H1 (cell line): Measurements from ENCODE around the gene GMEB1. TPM values are rescaled to one million over a fixed set of nuclear protein-coding genes. Genes with fewer than 3 reads are reported as not detected.
"Not testable (repeated sequence)": the region's sequence is repeated elsewhere in the genome, so short reads cannot be mapped to it uniquely, and the experiment has no call there.

Experiments used
- CTCF ChIA-PET: fragments of 300-600 bp; sonication (Branson Sonifier 250); formaldehyde crosslinking; loops from one replicate; lab custom pipeline; 2021; ENCODE audit not compliant: partially characterized antibody; lab: Charles Lee
- POLR2A ChIA-PET: fragments of 300-600 bp; sonication (Branson Sonifier 250); formaldehyde crosslinking; loops from one replicate; lab custom pipeline; 2021; ENCODE audit warnings: inconsistent platforms; ENCODE audit not compliant: partially characterized antibody; lab: Charles Lee
- DNase-seq, 2 experiments: peaks; one replicate each; pipeline versions ENCODE4 v3.0.0 to v3.0.0-alpha.2; 2010 to 2022; ENCODE audit warnings: low spot score in 2 of 2, low read depth in 1 of 2, mixed read lengths in 1 of 2
- FAIRE-seq: peaks from 2 replicates; lab custom pipeline; 2011; peaks lifted over from hg19 to GRCh38; lab: Jason Lieb, UNC
- H2AFZ ChIP-seq: 2 replicates; pipeline ENCODE4 v1.8.1; 2012; ENCODE audit warnings: low read length, inconsistent platforms
- H2AK5ac ChIP-seq: 2 replicates; pipeline ENCODE4 v1.6.1; 2013; ENCODE audit warnings: low read depth, low read length
- H2BK120ac ChIP-seq: replicated peaks from 2 replicates; pipeline ENCODE3; 2013; ENCODE audit warnings: low read depth, low read length, inconsistent platforms
- H2BK12ac ChIP-seq: 2 replicates; pipeline ENCODE4 v1.6.1; 2013; ENCODE audit warnings: low read depth, low read length
- H2BK15ac ChIP-seq: 2 replicates; pipeline ENCODE4 v1.6.1; 2013; ENCODE audit warnings: low read length
- H2BK20ac ChIP-seq: 2 replicates; pipeline ENCODE4 v1.6.1; 2013; ENCODE audit warnings: low read length
- H2BK5ac ChIP-seq: 2 replicates; pipeline ENCODE4 v1.6.1; 2013; ENCODE audit warnings: low read depth, low read length
- H3K14ac ChIP-seq: 2 replicates; pipeline ENCODE4 v1.6.1; 2013; ENCODE audit warnings: inconsistent platforms; ENCODE audit not compliant: insufficient read length
- H3K18ac ChIP-seq: 2 replicates; pipeline ENCODE4 v1.6.1; 2013; ENCODE audit warnings: low read length; ENCODE audit errors: extremely low read depth
- H3K23ac ChIP-seq: 2 replicates; pipeline ENCODE4 v1.6.1; 2013; ENCODE audit warnings: inconsistent platforms; ENCODE audit not compliant: insufficient read length
- H3K23me2 ChIP-seq: 2 replicates; pipeline ENCODE4 v1.6.1; 2013; ENCODE audit warnings: low read depth, low read length
- H3K27ac ChIP-seq: 2 replicates; pipeline ENCODE4 v1.6.1; 2011; ENCODE audit warnings: low read depth, low read length, inconsistent platforms
- H3K27me3 ChIP-seq, 4 experiments: replicated peaks in 1 of 4; 1 replicate in 1 of 4; 2 replicates in 3 of 4; pipeline versions ENCODE4 v1.6.1 to v1.8.1; 2011 to 2013; ENCODE audit warnings: low read length in 3 of 4, mild to moderate bottlenecking in 3 of 4, inconsistent platforms in 2 of 4, mixed read lengths in 2 of 4, moderate library complexity in 1 of 4; ENCODE audit not compliant: control insufficient read depth in 3 of 4, insufficient read depth in 3 of 4; ENCODE audit errors: extremely low read depth in 1 of 4
- H3K36me3 ChIP-seq, 4 experiments: 2 replicates each; pipeline versions ENCODE4 v1.6.1 to v1.8.1; 2011 to 2013; ENCODE audit warnings: mild to moderate bottlenecking in 4 of 4, low read length in 3 of 4, moderate library complexity in 2 of 4, control low read depth in 1 of 4, inconsistent platforms in 1 of 4; ENCODE audit not compliant: insufficient read depth in 4 of 4, control insufficient read depth in 2 of 4
- H3K4ac ChIP-seq: replicated peaks from 2 replicates; pipeline ENCODE3; 2013; ENCODE audit warnings: low read length, low read depth, mixed read lengths, inconsistent platforms; ENCODE audit not compliant: insufficient read length
- H3K4me1 ChIP-seq, 4 experiments: replicated peaks in 1 of 4; 1 replicate in 1 of 4; 2 replicates in 3 of 4; pipeline versions ENCODE4 v1.6.1 to v1.8.1; 2011 to 2013; ENCODE audit warnings: low read length in 3 of 4, inconsistent platforms in 2 of 4, mixed read lengths in 1 of 4; ENCODE audit not compliant: insufficient read depth in 4 of 4, control insufficient read depth in 3 of 4
- H3K4me2 ChIP-seq, 2 experiments: 2 replicates each; pipeline versions ENCODE4 v1.6.1 to v1.8.1; 2011 to 2013; ENCODE audit warnings: low read depth in 2 of 2, low read length in 2 of 2, control low read depth in 1 of 2, inconsistent platforms in 1 of 2, mild to moderate bottlenecking in 1 of 2; ENCODE audit not compliant: insufficient read depth in 1 of 2
- H3K4me3 ChIP-seq, 4 experiments: fragments of 200-600, 300-600 bp in 1 of 4; sonication (generic), shearing (Covaris generic), sonication (Bioruptor Twin) in 1 of 4; 2 replicates each; pipeline versions ENCODE4 v1.5.1 to v1.8.1; 2011 to 2016; ENCODE audit warnings: low read length in 4 of 4, low read depth in 3 of 4, control low read depth in 2 of 4, inconsistent platforms in 2 of 4, mild to moderate bottlenecking in 2 of 4, mixed read lengths in 1 of 4, moderate library complexity in 1 of 4; ENCODE audit not compliant: insufficient read depth in 2 of 4; ENCODE audit errors: extremely low read depth in 1 of 4
- H3K56ac ChIP-seq: replicated peaks from 2 replicates; pipeline ENCODE3; 2013; ENCODE audit warnings: low read depth, mild to moderate bottlenecking, mixed read lengths, low read length, inconsistent platforms; ENCODE audit not compliant: insufficient read length
- H3K79me1 ChIP-seq: 2 replicates; pipeline ENCODE4 v1.6.1; 2013; ENCODE audit warnings: low read depth, low read length, control low read depth
- H3K79me2 ChIP-seq, 2 experiments: 2 replicates each; pipeline versions ENCODE4 v1.6.1 to v1.8.1; 2012 to 2013; ENCODE audit warnings: low read length in 2 of 2, mild to moderate bottlenecking in 2 of 2, inconsistent platforms in 1 of 2; ENCODE audit not compliant: insufficient read depth in 2 of 2, control insufficient read depth in 1 of 2
- H3K9ac ChIP-seq, 4 experiments: replicated peaks in 1 of 4; 1 replicate in 1 of 4; 2 replicates in 3 of 4; pipeline versions ENCODE4 v1.6.1 to v1.8.1; 2011 to 2013; ENCODE audit warnings: low read depth in 3 of 4, low read length in 3 of 4, control low read depth in 2 of 4, mild to moderate bottlenecking in 2 of 4, moderate library complexity in 2 of 4, inconsistent platforms in 1 of 4; ENCODE audit errors: extremely low read depth in 1 of 4
- H3K9me3 ChIP-seq, 2 experiments: 2 replicates each; pipeline versions ENCODE4 v1.6.1 to v1.8.1; 2012 to 2013; ENCODE audit warnings: mild to moderate bottlenecking in 2 of 2, moderate library complexity in 2 of 2, control low read depth in 1 of 2, inconsistent platforms in 1 of 2, low read depth in 1 of 2, low read length in 1 of 2, mixed read lengths in 1 of 2; ENCODE audit not compliant: insufficient read depth in 2 of 2
- H4K20me1 ChIP-seq, 2 experiments: replicated peaks in 1 of 2; 2 replicates each; pipeline versions ENCODE3 to v1.8.1; 2011 to 2013; ENCODE audit warnings: inconsistent platforms in 2 of 2, low read length in 2 of 2, mild to moderate bottlenecking in 1 of 2; ENCODE audit not compliant: insufficient read depth in 2 of 2, control insufficient read depth in 1 of 2
- H4K5ac ChIP-seq: 2 replicates; pipeline ENCODE4 v1.6.1; 2013; ENCODE audit warnings: low read length, low read depth, mixed read lengths, inconsistent platforms; ENCODE audit not compliant: insufficient read length
- H4K8ac ChIP-seq: 2 replicates; pipeline ENCODE4 v1.8.0; 2013; ENCODE audit warnings: mild to moderate bottlenecking, moderate library complexity, low read length, inconsistent platforms; ENCODE audit not compliant: insufficient read depth; ENCODE audit errors: extremely low read depth
- H4K91ac ChIP-seq: replicated peaks from 2 replicates; pipeline ENCODE3; 2013; ENCODE audit warnings: low read length, mixed read lengths, inconsistent platforms; ENCODE audit not compliant: insufficient read length
- whole genome bisulfite sequencing, 2 experiments: shearing (Covaris generic) in 1 of 2; methylation state at CpG; one replicate each; pipeline versions ENCODE4 v1.1.6 to v1.1.7; 2013 to 2015; ENCODE audit warnings: low lambda C conversion rate in 2 of 2, mixed read lengths in 2 of 2, inconsistent platforms in 1 of 2, low coverage in 1 of 2, missing lambda C conversion rate in 1 of 2; ENCODE audit not compliant: insufficient replicate concordance in 2 of 2, insufficient coverage in 1 of 2, insufficient read length in 1 of 2; ENCODE audit errors: extremely low coverage in 1 of 2, missing lambda C conversion rate in 1 of 2; 5-methylcytosine and 5-hydroxymethylcytosine counted together
- polyA plus RNA-seq, 7 experiments: library from polyadenylated mRNA; depleted of rRNA in 3 of 7; stranded (reverse) in 5 of 7; unstranded in 2 of 7; fragments of >200 nt in 5 of 7; fragments of 200-250 nt in 2 of 7; gene quantifications; 1 replicate in 5 of 7; 2 replicates in 1 of 7; 4 replicates in 1 of 7; pipeline versions ENCODE4 v1.2.1 to v1.2.3, GENCODE V29; 2011 to 2013; ENCODE audit warnings: missing spikeins in 2 of 7, mixed read lengths in 2 of 7
- total RNA-seq: library from RNA; stranded (reverse); fragmentation: NEBNext Ultra II Directional; extraction: Animal tissue kit (Norgen Biotek cat#: 25700); gene quantifications from 2 replicates; pipeline ENCODE4 v1.2.1, GENCODE V29; 2021

GMEB1 gene
- total and polyA plus RNA-seq, 2 of the 8 experiments (the other 6 are each of a cell fraction or from before 2014, with no cell fraction given), result 13.3 to 26.2 TPM

GRCh38 chr1:28655448-28656311, 12.9 kb upstream of the GMEB1 start:
- not testable (repeated sequence) for H3K79me2 ChIP-seq, DNase-seq, H2AFZ ChIP-seq, H3K4ac ChIP-seq, H3K79me1 ChIP-seq, FAIRE-seq, H3K36me3 ChIP-seq, H3K27me3 ChIP-seq, H2BK20ac ChIP-seq, H3K27ac ChIP-seq, H3K56ac ChIP-seq, H2BK12ac ChIP-seq, H2BK15ac ChIP-seq, H3K4me2 ChIP-seq, H3K23ac ChIP-seq, H4K5ac ChIP-seq, H3K4me3 ChIP-seq, H4K20me1 ChIP-seq, H3K14ac ChIP-seq, H2AK5ac ChIP-seq, H3K9me3 ChIP-seq, H3K23me2 ChIP-seq, H3K18ac ChIP-seq, H2BK5ac ChIP-seq, H4K91ac ChIP-seq, H3K9ac ChIP-seq, H2BK120ac ChIP-seq, H4K8ac ChIP-seq, H3K4me1 ChIP-seq
- WGBS, 2 experiments, result 87% methylated on average over 10 of the region's 10 CpGs; no CpG with 5 or more reads in 1 of the 2 experiments
- ChIA-PET CTCF (interaction anchor here (0.5 to 2.6 kb wide), 5 partner anchors 13 to 221 kb away, joined by 3 to 7 read pairs (median 4); partner anchors contain the start of gene GMEB1), POLR2A (interaction anchor here (0.9 to 2.0 kb wide), 5 partner anchors 12 to 96 kb away, joined by 3 to 9 read pairs (median 5); partner anchors contain the start of genes GMEB1 and YTHDF2)
